Thymus (tissue), 14 donors: ENCODE data around the gene PARPBP. TPM values are rescaled to one million over a fixed set of nuclear protein-coding genes. Genes with fewer than 3 reads are reported as not detected.
"Not testable (repeated sequence)": the region's sequence is repeated elsewhere in the genome, so short reads cannot be mapped to it uniquely, and the experiment has no call there.

Experiments used
- DNase-seq, 9 donors: peaks; one replicate each; pipeline ENCODE4 v3.0.0-alpha.2; 2013; ENCODE audit warnings: low spot score in 9 of 9, low read depth in 6 of 9, missing footprints in 1 of 9
- H3K27ac ChIP-seq, 2 donors: one replicate each; pipeline ENCODE4 v1.5.1; 2013; ENCODE audit warnings: control low read depth in 1 of 2, low read depth in 1 of 2, low read length in 1 of 2, mild to moderate bottlenecking in 1 of 2, moderate library complexity in 1 of 2
- H3K27me3 ChIP-seq, 2 donors: one replicate each; pipeline ENCODE4 v1.5.1; 2013; ENCODE audit warnings: low read length in 1 of 2; ENCODE audit not compliant: control insufficient read depth in 2 of 2, insufficient read depth in 1 of 2
- H3K36me3 ChIP-seq, 2 donors: one replicate each; pipeline ENCODE4 v1.5.1; 2013; ENCODE audit warnings: low read length in 1 of 2, mild to moderate bottlenecking in 1 of 2, moderate library complexity in 1 of 2; ENCODE audit not compliant: control insufficient read depth in 2 of 2, insufficient read depth in 2 of 2
- H3K4me1 ChIP-seq, 2 donors: one replicate each; pipeline ENCODE4 v1.5.1; 2013; ENCODE audit warnings: low read length in 2 of 2; ENCODE audit not compliant: control insufficient read depth in 2 of 2, insufficient read depth in 2 of 2
- H3K4me3 ChIP-seq, 2 donors: one replicate each; pipeline ENCODE4 v1.5.1; 2013; ENCODE audit warnings: low read length in 2 of 2, control low read depth in 1 of 2, mild to moderate bottlenecking in 1 of 2
- H3K9me3 ChIP-seq, 2 donors: one replicate each; pipeline ENCODE4 v1.5.1; 2013; ENCODE audit warnings: low read length in 1 of 2, mild to moderate bottlenecking in 1 of 2; ENCODE audit not compliant: control insufficient read depth in 2 of 2, insufficient read depth in 1 of 2
- WGBS: extraction: QIAGEN DNeasy Blood & Tissue Kit; methylation state at CpG from one replicate; pipeline ENCODE4 v1.1.7; 2013; 5-methylcytosine and 5-hydroxymethylcytosine counted together
- long read RNA-seq, 10 donors: transcript quantifications; one replicate each; lab custom pipeline, GENCODE V29; 2026
- polyA plus RNA-seq: library from polyadenylated mRNA; stranded (reverse); fragments of 200-250 nt; gene quantifications from one replicate; pipeline ENCODE4 v1.2.3, GENCODE V29; 2013
- total RNA-seq: library from RNA; stranded (reverse); fragments of 120-200 nt; gene quantifications from one replicate; pipeline ENCODE4 v1.2.4, GENCODE V29; 2013
- donor health status: healthy.

PARPBP gene
- total RNA-seq (16.2 TPM), polyA plus RNA-seq (6.6 TPM)
- long read RNA-seq, donor 1: 0 reads
- long read RNA-seq, donor 2: 0 reads
- long read RNA-seq, donor 3, partial matches to known transcripts: 47 of 49 reads
- long read RNA-seq, donor 3, other reads (novel, unspliced or antisense): 0 of 49 reads
- long read RNA-seq, donor 4, partial matches to known transcripts: 0 of 1 reads
- long read RNA-seq, donor 4, other reads (novel, unspliced or antisense): 0 of 1 reads
- long read RNA-seq, donor 5, partial matches to known transcripts: 0 of 4 reads
- long read RNA-seq, donor 5, other reads (novel, unspliced or antisense): 0 of 4 reads
- long read RNA-seq, donor 6, partial matches to known transcripts: 0 of 4 reads
- long read RNA-seq, donor 6, other reads (novel, unspliced or antisense): 0 of 4 reads
- long read RNA-seq, donor 7, partial matches to known transcripts: 0 of 4 reads
- long read RNA-seq, donor 7, other reads (novel, unspliced or antisense): 0 of 4 reads
- long read RNA-seq, donor 8, partial matches to known transcripts: 0 of 1 reads
- long read RNA-seq, donor 8, other reads (novel, unspliced or antisense): 0 of 1 reads
- long read RNA-seq, donor 9, partial matches to known transcripts: 0 of 2 reads
- long read RNA-seq, donor 9, other reads (novel, unspliced or antisense): 0 of 2 reads
- long read RNA-seq, donor 10, partial matches to known transcripts: 0 of 1 reads
- long read RNA-seq, donor 10, other reads (novel, unspliced or antisense): 0 of 1 reads

DNA sequence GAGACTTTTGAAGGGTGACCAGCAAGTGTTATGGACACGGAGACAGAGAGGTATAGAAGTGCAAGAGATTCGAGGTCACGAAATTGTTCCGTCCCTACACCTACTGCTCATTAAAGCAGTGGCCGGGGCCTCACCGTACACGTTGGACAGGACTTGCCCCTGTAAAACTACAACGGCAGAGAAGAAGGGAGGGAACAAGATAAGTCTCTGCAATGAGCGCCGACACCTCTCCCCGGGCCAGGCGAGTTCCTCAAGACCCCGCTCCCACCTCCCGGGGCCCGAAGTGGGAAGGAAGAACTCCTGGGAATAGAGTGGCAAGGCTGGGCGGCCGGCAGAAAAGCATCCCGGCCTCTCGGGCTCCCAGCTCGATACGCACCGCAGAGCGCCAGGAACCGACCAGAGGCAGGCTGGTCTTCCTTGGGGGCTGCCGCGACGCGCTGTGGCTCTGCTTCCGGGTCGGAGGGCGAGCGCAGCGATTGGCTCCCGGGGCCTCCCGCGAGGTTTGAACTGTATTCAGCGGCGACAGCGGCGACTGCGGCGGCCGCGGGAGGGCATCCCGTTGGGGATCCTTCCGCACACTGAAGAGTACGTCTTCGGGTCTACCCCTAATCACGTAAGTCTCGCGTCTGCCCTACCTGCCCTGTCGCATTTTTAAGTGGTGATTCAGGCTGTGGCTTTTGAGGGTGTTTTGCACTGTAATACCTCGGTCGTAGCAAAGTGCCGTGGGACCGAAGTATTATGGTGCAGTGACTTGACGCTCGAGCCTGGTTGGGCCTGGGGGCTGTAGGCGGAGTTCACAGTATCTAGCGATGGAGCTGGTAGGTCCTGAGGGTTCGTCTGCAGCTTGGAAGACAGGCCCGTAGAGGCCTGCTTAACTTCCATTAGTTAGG lies at the start of gene PARPBP, which contains the start of gene NUP37:
PARPBP (plus strand) TSS at position 510 of the 890 bp plus-strand sequence. CDS start 3,706 bp downstream, outside the sequence.
NUP37 (minus strand) TSS at position 441 of the 890 bp plus-strand sequence. CDS start 1,596 bp downstream, outside the sequence.
- peak; percentile 72 to 95 (median 85) for DNase-seq
- H3K9me3 ChIP-seq: no peaks in the 10 kb centered on the region
- H3K27me3 ChIP-seq: no peaks in the 10 kb centered on the region
- H3K4me3 ChIP-seq: peak within 1 kb of the TSS; percentile 88 to 93
- H3K27ac ChIP-seq: peak within 1 kb of the TSS; percentile 85 to 86
- under 1% methylated on average over 62 of the region's 62 CpGs for WGBS
- H3K4me1 ChIP-seq: peaks cover 8 to 13% of the 10 kb centered on the region in 2 donors
- peaks cover 0 to 17% of the 10 kb centered on the region in 2 donors for H3K36me3 ChIP-seq

DNA sequence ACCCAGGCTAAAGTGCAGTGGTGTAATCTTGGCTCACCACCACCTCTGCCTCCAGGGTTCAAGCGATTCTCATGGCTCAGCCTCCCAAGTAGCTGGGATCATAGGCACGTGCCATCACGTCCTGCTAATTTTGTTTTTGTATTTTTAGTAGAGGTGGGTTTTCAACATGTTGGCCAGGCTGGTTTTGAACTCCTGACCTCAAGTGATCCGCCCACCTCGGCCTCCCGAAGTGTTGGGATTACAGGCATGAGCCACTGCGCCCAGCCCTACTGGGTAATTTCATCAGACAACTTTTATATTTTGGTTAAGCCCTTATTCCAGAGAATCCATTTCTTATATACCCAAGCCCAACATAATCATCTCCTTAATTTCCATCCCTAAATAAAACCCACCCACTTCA lies 47.9 kb upstream of the PARPBP start:
- not testable (repeated sequence) for H3K27ac ChIP-seq, H3K4me1 ChIP-seq, H3K27me3 ChIP-seq, H3K4me3 ChIP-seq, DNase-seq, H3K9me3 ChIP-seq, H3K36me3 ChIP-seq
- 98% methylated on average over 7 of the region's 7 CpGs for WGBS

- peaks cover 8 to 30% of the 10 kb centered on the region in 2 donors for H3K36me3 ChIP-seq
- H3K27me3 ChIP-seq: no peaks in the 10 kb centered on the region
- no peaks in the 10 kb centered on the region for H3K9me3 ChIP-seq
- H3K27ac ChIP-seq: no peak overlapping the region
- WGBS: over 99% methylated on average over 4 of the region's 4 CpGs
- no peaks in the 10 kb centered on the region for H3K4me1 ChIP-seq
- DNase-seq: no peak
- H3K4me3 ChIP-seq: no peak overlapping the region
Observed at GRCh38 chr12:102080842-102081241, 39.1 kb upstream of the PARPBP start.

DNA sequence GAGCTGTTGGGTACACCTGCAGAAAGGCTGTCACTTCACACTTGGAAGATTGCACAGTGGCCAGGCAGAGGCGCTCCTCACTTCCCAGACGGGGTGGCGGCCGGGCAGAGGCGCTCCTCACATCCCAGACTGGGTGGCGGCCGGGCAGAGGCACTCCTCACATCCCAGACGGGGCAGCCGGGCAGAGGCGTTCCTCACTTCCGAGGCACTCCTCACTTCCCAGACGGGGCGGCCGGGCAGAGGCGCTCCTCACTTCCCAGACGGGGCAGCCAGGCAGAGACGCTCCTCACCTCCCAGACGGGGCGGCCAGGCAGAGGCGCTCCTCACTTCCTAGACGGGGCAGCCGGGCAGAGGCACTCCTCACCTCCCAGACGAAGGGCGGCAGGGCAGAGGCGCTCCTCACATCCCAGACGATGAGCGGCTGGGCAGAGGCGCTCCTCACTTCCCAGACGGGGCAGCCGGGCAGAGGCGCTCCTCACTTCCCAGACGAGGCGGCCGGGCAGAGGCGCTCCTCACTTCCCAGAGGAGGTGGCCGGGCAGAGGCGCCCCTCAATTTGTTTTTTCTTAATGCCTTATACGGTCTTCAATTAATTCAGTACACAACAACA lies 30.7 kb upstream of the PARPBP start:
- DNase-seq, H3K9me3 ChIP-seq, H3K4me1 ChIP-seq, H3K27ac ChIP-seq, H3K27me3 ChIP-seq, H3K36me3 ChIP-seq, H3K4me3 ChIP-seq: not testable (repeated sequence)
- WGBS: 98% methylated on average over 38 of the region's 38 CpGs

DNA sequence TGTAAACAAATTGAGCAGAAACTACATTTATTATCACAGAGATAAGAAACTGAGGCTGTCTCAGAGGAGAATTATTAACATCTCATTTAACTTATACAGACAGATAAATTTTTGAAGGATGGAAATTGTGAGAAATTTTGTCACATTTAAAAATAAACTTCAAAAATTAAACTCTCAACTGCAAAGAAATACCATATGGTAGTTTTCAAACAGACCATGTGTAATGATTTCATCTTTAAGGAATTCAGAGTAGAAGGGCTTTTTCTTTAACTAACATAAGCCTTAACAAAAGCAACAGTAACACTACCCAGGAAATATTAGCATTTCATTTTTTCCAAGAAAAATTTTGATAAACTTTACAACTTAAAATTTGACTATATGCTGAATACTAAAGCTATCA lies 26.7 kb upstream of the PARPBP start:
- Histone ChIP-seq H3K9me3 (peaks cover 0 to 4% of the 10 kb centered on the region in 2 donors), H3K4me1 (no peaks in the 10 kb centered on the region), H3K27me3 (no peaks in the 10 kb centered on the region), H3K4me3 (no peak overlapping the region), H3K36me3 (peaks cover 6 to 11% of the 10 kb centered on the region in 2 donors), H3K27ac (no peak overlapping the region)
- no peak for DNase-seq

- no peaks in the 10 kb centered on the region for H3K9me3 ChIP-seq
- WGBS: 95% methylated on average over 2 of the region's 2 CpGs
- peak in 4 of 9 donors; percentile 4 to 26 (median 16) for DNase-seq
- H3K27ac ChIP-seq: no peak overlapping the region
- no peaks in the 10 kb centered on the region for H3K27me3 ChIP-seq
- peaks cover 0 to 28% of the 10 kb centered on the region in 2 donors for H3K36me3 ChIP-seq
- H3K4me3 ChIP-seq: no peak overlapping the region
- no peaks in the 10 kb centered on the region for H3K4me1 ChIP-seq
Observed at GRCh38 chr12:102095677-102096263, 24.2 kb upstream of the PARPBP start.

DNA sequence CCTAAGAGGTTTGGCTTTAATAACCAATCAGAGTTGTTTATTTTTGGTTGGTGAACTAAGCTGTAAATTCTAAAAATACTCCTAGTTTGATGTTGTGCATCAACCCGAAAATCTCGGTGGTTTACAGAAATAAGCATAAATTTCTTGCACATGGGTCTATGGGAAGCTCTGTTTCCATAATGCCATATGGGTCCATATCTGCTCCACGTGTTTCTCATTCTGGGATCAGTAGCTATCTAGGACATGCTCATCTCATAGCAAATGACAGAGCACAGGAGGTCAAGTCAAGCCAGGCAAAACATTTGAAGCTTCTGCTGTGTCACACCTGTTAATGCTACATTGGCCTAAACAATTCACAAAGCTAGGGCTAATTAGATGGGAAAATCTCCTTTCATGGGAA lies 23.1 kb upstream of the PARPBP start:
- Histone ChIP-seq H3K4me3 (no peak overlapping the region), H3K4me1 (no peaks in the 10 kb centered on the region), H3K36me3 (peaks cover 0 to 28% of the 10 kb centered on the region in 2 donors), H3K27me3 (no peaks in the 10 kb centered on the region), H3K9me3 (no peaks in the 10 kb centered on the region), H3K27ac (no peak overlapping the region)
- WGBS: 95% methylated on average over 3 of the region's 3 CpGs
- DNase-seq: no peak

GRCh38 chr12:102106905-102107304 lies 13.1 kb upstream of the PARPBP start:
- whole genome bisulfite sequencing: 94% methylated on average over 3 of the region's 3 CpGs
- H3K27ac ChIP-seq: no peak overlapping the region
- no peaks in the 10 kb centered on the region for H3K27me3 ChIP-seq
- H3K4me1 ChIP-seq: no peaks in the 10 kb centered on the region
- peaks cover 3 to 9% of the 10 kb centered on the region in 2 donors for H3K9me3 ChIP-seq
- no peak for DNase-seq
- H3K36me3 ChIP-seq: peaks cover 17 to 44% of the 10 kb centered on the region in 2 donors
- no peak overlapping the region for H3K4me3 ChIP-seq
